Ovary (tissue), 9 donors: ENCODE data around the gene STEAP4. TPM values are rescaled to one million over a fixed set of nuclear protein-coding genes. Genes with fewer than 3 reads are reported as not detected.

ENCODE experiments used
- DNase-seq, 5 donors: peaks; one replicate each; pipeline ENCODE4 v3.0.0-alpha.2; 2019 to 2020
- H3K27ac ChIP-seq, 2 donors: fragments of 200-600 bp; one replicate each; pipeline versions ENCODE4 v1.5.1 to v1.8.0; 2019 to 2022
- H3K27me3 ChIP-seq: fragments of 200-600 bp; one replicate; pipeline ENCODE4 v1.8.0; 2022
- H3K36me3 ChIP-seq: fragments of 200-600 bp; sonication (generic); one replicate; pipeline ENCODE4 v1.5.1; 2019
- H3K4me1 ChIP-seq: one replicate; pipeline ENCODE4 v1.8.1; 2013; ENCODE audit warnings: mild to moderate bottlenecking, moderate library complexity; ENCODE audit not compliant: insufficient read depth
- H3K4me3 ChIP-seq: fragments of 200-600 bp; sonication (generic); one replicate; pipeline ENCODE4 v1.5.1; 2017
- H3K9me3 ChIP-seq, 2 donors: fragments of 200-600 bp in 1 of 2; sonication (generic) in 1 of 2; one replicate each; pipeline versions ENCODE4 v1.5.1 to v1.8.1; 2013 to 2019; ENCODE audit warnings: mild to moderate bottlenecking in 1 of 2, moderate library complexity in 1 of 2
- EP300 ChIP-seq: sonication (generic); formaldehyde crosslinking; IDR thresholded peaks from one replicate; pipeline ENCODE4 v1.6.1; 2017; ENCODE audit warnings: antibody characterized with exemption
- POLR2A ChIP-seq: fragments of 450-650 bp; IDR thresholded peaks from one replicate; pipeline ENCODE4 v1.6.1; 2017; ENCODE audit warnings: antibody characterized with exemption, mild to moderate bottlenecking, moderate library complexity
- WGBS, 3 donors: extraction: QIAGEN DNeasy Blood & Tissue Kit in 1 of 3; methylation state at CpG; one replicate each; pipeline versions ENCODE4 v1.1.5 to v1.1.7; 2013 to 2017; 5-methylcytosine and 5-hydroxymethylcytosine counted together
- intact Hi-C, 4 donors: fragments of 100-400 bp; cut with DNase I; formaldehyde crosslinking; loops; one replicate each; pipeline versions ENCODE4 v1.11.0 to v1.15.1; 2022 to 2023
- polyA plus RNA-seq, 2 donors: library from polyadenylated mRNA; stranded (reverse); fragments of 200-250 nt in 1 of 2; fragments of 350-450 nt in 1 of 2; fragmentation: Illumina TruSeq in 1 of 2; extraction: RNeasy Lipid Tissue Mini Kit (QIAGEN cat#74804) in 1 of 2; gene quantifications; one replicate each; pipeline ENCODE4 v1.2.3, GENCODE V29; 2013 to 2014
- total RNA-seq, 7 donors: library from RNA; depleted of rRNA in 2 of 7; stranded (reverse); fragments of >200 nt in 2 of 7; fragmentation: NEBNext Ultra II Directional in 3 of 7; extraction: Animal tissue kit (Norgen Biotek cat#: 25700) in 3 of 7; gene quantifications; one replicate each; pipeline versions ENCODE4 v1.1.0 to v1.2.4, GENCODE V29; 2016 to 2023
- TF ChIP-seq, protein P1 (sequence below), 3 donors: fragments of 450-650 bp in 2 of 3; fragments of 200-600 bp in 1 of 3; IDR thresholded peaks; one replicate each; pipeline versions ENCODE4 v1.5.1 to v1.8.0; 2016 to 2022; ENCODE audit warnings: antibody characterized with exemption in 3 of 3, mild to moderate bottlenecking in 1 of 3
- donor health status: DM: no; HTN: no; CAD: no; lungs with moderate emphysema.
- donor health status: DM: no; HTN: no; CAD: no.
- donor health status: Bipolar disorder and iron deficiency.
- donor health status: DM: yes; HTN: yes; CAD: no.
- donor health status: DM: no; HTN: no; CAD: no.
- donor health status: DM: yes; HTN: yes; CAD: no.

STEAP4 gene
- total and polyA plus RNA-seq, 9 donors = 1.4 to 76.0 (median 8.1) TPM

DNA sequence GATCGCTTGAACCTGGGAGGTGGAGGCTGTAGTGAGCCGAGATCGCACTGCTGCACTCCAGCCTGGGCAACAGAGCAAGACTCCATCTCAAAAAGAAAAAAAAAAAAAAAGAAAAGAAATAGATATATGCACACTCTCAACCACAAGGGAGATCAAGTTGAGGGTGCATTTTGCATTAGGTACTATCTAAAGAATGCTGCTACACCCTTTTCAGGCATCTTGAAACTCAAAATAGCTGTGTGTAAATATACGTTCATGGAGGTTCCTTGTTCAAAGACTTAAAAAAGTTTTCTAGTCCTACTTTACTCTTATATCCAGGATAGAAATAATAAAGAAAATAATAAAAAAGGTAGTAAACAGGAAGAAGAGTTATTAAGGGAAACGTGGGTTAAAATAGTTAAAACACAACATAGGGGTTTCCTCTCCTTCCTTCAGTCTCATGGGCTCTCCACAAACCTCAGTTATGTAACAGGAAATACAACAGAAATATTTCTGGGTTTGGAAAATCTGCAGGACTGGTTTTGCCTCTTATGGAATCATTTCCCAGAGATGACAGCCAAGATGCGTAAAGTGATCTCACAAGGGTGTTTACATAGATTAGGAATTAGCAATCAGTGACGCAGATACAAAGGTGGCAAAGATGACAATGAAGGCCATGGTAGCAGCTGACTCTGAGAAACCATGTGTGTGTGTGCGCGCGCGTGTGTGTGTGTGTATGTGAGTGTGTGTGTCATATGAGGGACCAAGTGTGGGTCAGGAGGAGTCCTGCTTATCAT is 15.1 kb downstream of the STEAP4 start:
- intact Hi-C loops = no loop called here
- Histone ChIP-seq H3K27me3 (no peaks in the 10 kb centered on the region), H3K9me3 (no peaks in the 10 kb centered on the region), H3K27ac (no peak overlapping the region), H3K4me3 (no peak overlapping the region), H3K4me1 (no peaks in the 10 kb centered on the region), H3K36me3 (no peaks in the 10 kb centered on the region)
- WGBS, 3 donors = 89 to 91% (median 90%) methylated on average over 11 of the region's 11 CpGs
- DNase-seq = no peak
- TF ChIP-seq POLR2A (no peak), EP300 (no peak)
- TF ChIP-seq, protein P1, sequence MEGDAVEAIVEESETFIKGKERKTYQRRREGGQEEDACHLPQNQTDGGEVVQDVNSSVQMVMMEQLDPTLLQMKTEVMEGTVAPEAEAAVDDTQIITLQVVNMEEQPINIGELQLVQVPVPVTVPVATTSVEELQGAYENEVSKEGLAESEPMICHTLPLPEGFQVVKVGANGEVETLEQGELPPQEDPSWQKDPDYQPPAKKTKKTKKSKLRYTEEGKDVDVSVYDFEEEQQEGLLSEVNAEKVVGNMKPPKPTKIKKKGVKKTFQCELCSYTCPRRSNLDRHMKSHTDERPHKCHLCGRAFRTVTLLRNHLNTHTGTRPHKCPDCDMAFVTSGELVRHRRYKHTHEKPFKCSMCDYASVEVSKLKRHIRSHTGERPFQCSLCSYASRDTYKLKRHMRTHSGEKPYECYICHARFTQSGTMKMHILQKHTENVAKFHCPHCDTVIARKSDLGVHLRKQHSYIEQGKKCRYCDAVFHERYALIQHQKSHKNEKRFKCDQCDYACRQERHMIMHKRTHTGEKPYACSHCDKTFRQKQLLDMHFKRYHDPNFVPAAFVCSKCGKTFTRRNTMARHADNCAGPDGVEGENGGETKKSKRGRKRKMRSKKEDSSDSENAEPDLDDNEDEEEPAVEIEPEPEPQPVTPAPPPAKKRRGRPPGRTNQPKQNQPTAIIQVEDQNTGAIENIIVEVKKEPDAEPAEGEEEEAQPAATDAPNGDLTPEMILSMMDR (IDR thresholded peaks at IDR 0.05) = no peak

DNA sequence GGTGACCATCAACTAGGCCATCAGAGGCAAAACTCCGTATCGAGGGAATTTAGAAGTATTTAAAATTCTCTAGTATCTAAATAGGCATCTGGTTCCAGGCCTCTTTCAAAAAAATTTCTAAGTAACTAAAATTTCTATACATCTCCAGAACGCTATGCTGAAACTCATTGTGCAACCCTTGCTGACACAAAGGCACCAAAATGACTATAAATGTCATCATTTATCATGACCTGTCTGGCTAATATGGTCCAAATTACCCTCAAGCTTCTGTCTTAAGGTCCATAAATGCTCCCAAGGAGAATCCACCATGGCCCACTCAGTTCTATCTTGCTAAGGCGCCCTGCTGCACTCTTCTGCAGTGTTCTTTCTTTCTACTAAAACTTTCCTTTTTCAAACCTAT is 16.2 kb downstream of the STEAP4 start:
- Histone ChIP-seq H3K9me3 (no peaks in the 10 kb centered on the region), H3K27me3 (no peaks in the 10 kb centered on the region), H3K4me1 (no peaks in the 10 kb centered on the region), H3K4me3 (no peak overlapping the region), H3K36me3 (no peaks in the 10 kb centered on the region), H3K27ac (no peak overlapping the region)
- no peak for DNase-seq
- WGBS, 3 donors = 86 to 89% (median 87%) methylated on average over 4 of the region's 4 CpGs
- intact Hi-C loops = no loop called here
- TF ChIP-seq EP300 (no peak), POLR2A (no peak)
- TF ChIP-seq, protein P1 (IDR thresholded peaks at IDR 0.05) = no peak

DNA sequence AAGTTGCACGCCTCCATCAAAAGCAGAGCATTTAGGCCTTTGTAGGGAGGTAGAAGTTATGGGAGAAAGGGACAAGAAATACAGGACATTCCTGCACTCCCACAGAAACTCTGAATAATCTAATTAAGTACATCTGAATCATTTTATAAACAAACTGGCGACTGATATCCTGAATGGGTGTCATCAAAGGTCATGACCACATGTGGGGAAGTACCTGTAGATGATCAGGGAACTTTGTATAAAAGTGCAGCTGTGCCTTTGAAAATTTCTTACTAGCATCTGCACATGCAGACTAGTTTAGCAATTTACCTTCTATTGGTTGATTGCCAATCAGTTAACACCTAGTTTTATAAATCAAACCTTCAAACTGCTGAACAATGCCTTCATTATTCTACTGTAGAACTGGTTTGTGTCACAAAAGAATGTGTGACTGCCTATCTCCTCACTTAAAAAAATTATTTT is 17.1 kb downstream of the STEAP4 start:
- intact Hi-C loops = no loop called here
- no peaks in the 10 kb centered on the region for H3K27me3 ChIP-seq
- no peaks in the 10 kb centered on the region for H3K4me1 ChIP-seq
- DNase-seq = no peak
- no peak for TF ChIP-seq POLR2A
- TF ChIP-seq, protein P1 (IDR thresholded peaks at IDR 0.05) = no peak
- TF ChIP-seq EP300 = no peak
- no peak overlapping the region for H3K4me3 ChIP-seq
- H3K27ac ChIP-seq = no peak overlapping the region
- WGBS, 3 donors = 49 to 54% (median 49%) methylated on average over 2 of the region's 2 CpGs
- no peaks in the 10 kb centered on the region for H3K36me3 ChIP-seq
- no peaks in the 10 kb centered on the region for H3K9me3 ChIP-seq

DNA sequence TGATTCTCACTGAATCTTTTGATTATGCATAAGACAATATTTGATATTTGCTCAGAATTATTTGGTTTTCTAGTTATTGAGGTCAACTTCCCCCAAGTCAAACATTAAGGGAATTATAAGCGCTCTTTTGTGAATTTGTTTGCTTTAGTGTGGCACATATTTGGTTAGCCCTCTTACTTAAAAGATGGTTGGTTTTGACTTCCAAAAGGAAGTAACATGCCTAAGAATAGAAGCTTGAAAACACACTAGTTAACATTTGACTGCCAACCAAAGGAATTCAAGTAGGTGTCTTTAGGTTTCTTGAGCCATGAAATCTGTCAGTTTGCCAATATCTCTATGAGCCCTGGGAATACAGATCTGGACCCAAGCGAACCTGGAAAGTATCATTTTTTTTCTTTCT is 24.9 kb downstream of the STEAP4 start:
- H3K4me1 ChIP-seq = no peaks in the 10 kb centered on the region
- intact Hi-C loops = no loop called here
- 66 to 91% (median 79%) methylated on average over 2 of the region's 2 CpGs for WGBS, 3 donors

More for the DNA sequence above, 24.9 kb downstream of the STEAP4 start:
- DNase-seq = no peak
- Histone ChIP-seq H3K27ac (no peak overlapping the region), H3K9me3 (no peaks in the 10 kb centered on the region), H3K4me3 (no peak overlapping the region), H3K36me3 (no peaks in the 10 kb centered on the region), H3K27me3 (no peaks in the 10 kb centered on the region)
- TF ChIP-seq, protein P1 (IDR thresholded peaks at IDR 0.05) = no peak
- no peak for TF ChIP-seq EP300
